Endothelial cell of umbilical vein (primary cell): ENCODE data around the gene CACNA1C. TPM values are rescaled to one million over a fixed set of nuclear protein-coding genes. Genes with fewer than 3 reads are reported as not detected.
A peak's percentile ranks its signal among the peaks of the same experiment; 100 is the strongest.

Source experiments
- BruUV-seq: library from RNA; stranded (reverse); fragments of 400-500 nt; replicated peaks from 2 replicates; lab custom pipeline; 2021; lab: Mats Ljungman, UMichigan
- CTCF ChIA-PET: fragments of 300-600, 350-600 bp; sonication (Branson Sonifier 250); formaldehyde crosslinking; loops from one replicate; lab custom pipeline; 2021; ENCODE audit warnings: antibody characterized with exemption, inconsistent platforms; lab: Charles Lee
- POLR2A ChIA-PET: fragments of 300-600, 350-600 bp; sonication (Branson Sonifier 250); formaldehyde crosslinking; loops from one replicate; lab custom pipeline; 2021; ENCODE audit warnings: antibody characterized with exemption, inconsistent platforms; lab: Charles Lee
- DNase-seq: peaks from one replicate; pipeline ENCODE4 v3.0.0-alpha.2; 2011; ENCODE audit warnings: low read depth, low spot score
- FAIRE-seq: peaks from 2 replicates; lab custom pipeline; 2011; peaks lifted over from hg19 to GRCh38; lab: Jason Lieb, UNC
- H2AFZ ChIP-seq: 2 replicates; pipeline ENCODE4 v1.6.0; 2012; ENCODE audit warnings: low read depth, low read length, control low read depth, inconsistent platforms
- H3K27ac ChIP-seq: 2 replicates; pipeline ENCODE4 v1.5.1; 2011; ENCODE audit warnings: low read depth, mild to moderate bottlenecking, control low read depth, low read length, moderate library complexity; ENCODE audit not compliant: insufficient read depth
- H3K27me3 ChIP-seq, 2 experiments: 2 replicates each; pipeline versions ENCODE4 v1.6.0 to v1.6.1; 2011; ENCODE audit warnings: low read length in 2 of 2, mixed read lengths in 1 of 2; ENCODE audit not compliant: control insufficient read depth in 2 of 2, insufficient read depth in 2 of 2
- H3K36me3 ChIP-seq, 2 experiments: 2 replicates in 1 of 2; 3 replicates in 1 of 2; pipeline ENCODE4 v1.5.1; 2011; ENCODE audit warnings: low read length in 2 of 2, mild to moderate bottlenecking in 1 of 2, moderate library complexity in 1 of 2; ENCODE audit not compliant: control insufficient read depth in 2 of 2, insufficient read depth in 2 of 2; ENCODE audit errors: extremely low read depth in 1 of 2
- H3K4me1 ChIP-seq: 3 replicates; pipeline ENCODE4 v1.5.1; 2011; ENCODE audit warnings: mild to moderate bottlenecking, low read length; ENCODE audit not compliant: control insufficient read depth, insufficient read depth; ENCODE audit errors: extremely low read depth
- H3K4me2 ChIP-seq: 2 replicates; pipeline ENCODE4 v1.6.1; 2011; ENCODE audit warnings: low read length, control low read depth, mixed read lengths; ENCODE audit not compliant: insufficient read depth
- H3K4me3 ChIP-seq, 3 experiments: fragments of 200-600 bp in 1 of 3; sonication (generic), shearing (Covaris generic) in 1 of 3; replicated peaks in 1 of 3; 2 replicates each; pipeline ENCODE4 v1.5.1; 2011 to 2016; ENCODE audit warnings: control low read depth in 3 of 3, low read length in 3 of 3, mild to moderate bottlenecking in 2 of 3, inconsistent platforms in 1 of 3, low read depth in 1 of 3, moderate library complexity in 1 of 3; ENCODE audit not compliant: insufficient read depth in 1 of 3
- H3K79me2 ChIP-seq: 2 replicates; pipeline ENCODE4 v1.6.0; 2012; ENCODE audit warnings: low read length, inconsistent platforms; ENCODE audit not compliant: control insufficient read depth, insufficient read depth
- H3K9ac ChIP-seq: replicated peaks from 2 replicates; pipeline ENCODE3; 2011; ENCODE audit warnings: low read length, control low read depth; ENCODE audit not compliant: insufficient read depth; ENCODE audit errors: extremely low read depth
- H3K9me1 ChIP-seq: replicated peaks from 3 replicates; pipeline ENCODE4 v1.6.0; 2011; ENCODE audit warnings: mild to moderate bottlenecking, low read length; ENCODE audit not compliant: control insufficient read depth, insufficient read depth; ENCODE audit errors: extremely low read depth
- H3K9me3 ChIP-seq: replicated peaks from 2 replicates; pipeline ENCODE4 v1.5.1; 2012; ENCODE audit warnings: low read length, inconsistent platforms; ENCODE audit not compliant: control insufficient read depth, insufficient read depth
- H4K20me1 ChIP-seq: replicated peaks from 2 replicates; pipeline ENCODE3; 2011; ENCODE audit warnings: mild to moderate bottlenecking, low read length; ENCODE audit not compliant: control insufficient read depth, insufficient read depth; ENCODE audit errors: extremely low read depth
- EZH2 ChIP-seq: IDR thresholded peaks from 2 replicates; pipeline ENCODE4 v1.6.1; 2012; ENCODE audit warnings: borderline replicate concordance, low read depth, mild to moderate bottlenecking, moderate library complexity, low read length, inconsistent platforms; ENCODE audit not compliant: severe bottlenecking
- FOS ChIP-seq: IDR thresholded peaks from 2 replicates; pipeline ENCODE4 v1.6.1; 2011; ENCODE audit warnings: mild to moderate bottlenecking, low read length, moderate library complexity, borderline replicate concordance; ENCODE audit not compliant: insufficient read depth
- GATA2 ChIP-seq: IDR thresholded peaks from 2 replicates; pipeline ENCODE4 v1.7.0; 2011; ENCODE audit warnings: low read depth, mild to moderate bottlenecking, moderate library complexity, mixed read lengths, low read length; ENCODE audit not compliant: insufficient read length, insufficient read depth
- JUN ChIP-seq: IDR thresholded peaks from 2 replicates; pipeline ENCODE4 v1.6.1; 2011; ENCODE audit warnings: borderline replicate concordance, low read depth; ENCODE audit not compliant: insufficient read length, insufficient read depth
- MYC ChIP-seq: IDR thresholded peaks from one replicate; pipeline ENCODE4 v1.6.1; 2011; ENCODE audit warnings: mild to moderate bottlenecking, low read depth, low read length
- POLR2A ChIP-seq: IDR thresholded peaks from 2 replicates; pipeline ENCODE4 v1.6.1; 2012; ENCODE audit warnings: low read depth, mild to moderate bottlenecking, control low read depth, low read length
- POLR2AphosphoS5 ChIP-seq: IDR thresholded peaks from 2 replicates; pipeline ENCODE4 v1.6.1; 2012; ENCODE audit warnings: low read depth, mild to moderate bottlenecking, control low read depth, low read length, moderate library complexity; ENCODE audit not compliant: insufficient read depth
- dilution Hi-C: fragments of 300-500 bp; cut with MboI; formaldehyde crosslinking; loops from one replicate; pipeline ENCODE4 v1.15.0; 2019; ENCODE audit warnings: low sequenced_read_pairs; ENCODE audit not compliant: extremely low pct_ligation_motif_present
- intact Hi-C: fragments of 100-400 bp; cut with micrococcal nuclease; formaldehyde crosslinking; loops from one replicate; pipeline ENCODE4 v1.10.0; 2022
- polyA plus RNA-seq, 4 experiments: library from polyadenylated mRNA; depleted of rRNA in 3 of 4; stranded (reverse) in 3 of 4; unstranded in 1 of 4; fragments of >200 nt; gene quantifications; 2 replicates each; pipeline versions ENCODE4 v1.2.1 to v1.2.3, GENCODE V29; 2011 to 2012; ENCODE audit warnings: missing spikeins in 1 of 4
- total RNA-seq: library from RNA; stranded (reverse); gene quantifications from 2 replicates; pipeline ENCODE4 v1.2.3, GENCODE V29; 2021
- TF ChIP-seq, protein P1 (sequence below): IDR thresholded peaks from 2 replicates; pipeline ENCODE4 v1.6.1; 2011; ENCODE audit not compliant: insufficient read depth, insufficient read length
- TF ChIP-seq, protein P2 (sequence below), 2 donors: IDR thresholded peaks; 1 replicate in 1 of 2; 2 replicates in 1 of 2; pipeline ENCODE4 v1.5.1; 2011; ENCODE audit warnings: low read length in 2 of 2, mild to moderate bottlenecking in 2 of 2, moderate library complexity in 2 of 2, control low read depth in 1 of 2, inconsistent platforms in 1 of 2, low read depth in 1 of 2; ENCODE audit not compliant: insufficient read depth in 1 of 2; ENCODE audit errors: extremely low read depth in 1 of 2

The CACNA1C gene
- total and polyA plus RNA-seq, 2 donors (not counting 3 experiments of a cell fraction or from before 2014, with no cell fraction given): not detected

DNA sequence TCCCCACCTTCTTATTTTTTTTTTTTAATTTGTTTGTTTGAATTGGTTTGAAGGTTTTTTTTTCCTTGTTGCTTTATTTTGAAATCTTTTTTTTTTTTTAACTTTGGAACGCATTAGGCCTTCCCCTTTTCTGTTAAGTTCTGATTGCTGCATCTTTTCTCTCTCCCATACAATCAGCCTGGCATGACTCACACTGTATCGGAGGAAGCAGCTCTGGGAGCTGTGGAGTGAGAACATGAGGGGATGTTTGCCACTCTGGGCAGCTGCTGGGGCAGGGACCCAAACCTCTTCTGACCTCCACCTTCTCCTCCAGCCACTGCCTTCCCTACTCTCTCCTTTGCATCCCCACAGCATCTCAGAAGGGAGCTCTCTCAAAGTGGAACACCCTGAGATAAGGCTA is 581.7 kb downstream of the CACNA1C start:
- intact Hi-C loops: no loop called here
- POLR2A ChIA-PET: no interaction called here
- no peak for FAIRE-seq

DNA sequence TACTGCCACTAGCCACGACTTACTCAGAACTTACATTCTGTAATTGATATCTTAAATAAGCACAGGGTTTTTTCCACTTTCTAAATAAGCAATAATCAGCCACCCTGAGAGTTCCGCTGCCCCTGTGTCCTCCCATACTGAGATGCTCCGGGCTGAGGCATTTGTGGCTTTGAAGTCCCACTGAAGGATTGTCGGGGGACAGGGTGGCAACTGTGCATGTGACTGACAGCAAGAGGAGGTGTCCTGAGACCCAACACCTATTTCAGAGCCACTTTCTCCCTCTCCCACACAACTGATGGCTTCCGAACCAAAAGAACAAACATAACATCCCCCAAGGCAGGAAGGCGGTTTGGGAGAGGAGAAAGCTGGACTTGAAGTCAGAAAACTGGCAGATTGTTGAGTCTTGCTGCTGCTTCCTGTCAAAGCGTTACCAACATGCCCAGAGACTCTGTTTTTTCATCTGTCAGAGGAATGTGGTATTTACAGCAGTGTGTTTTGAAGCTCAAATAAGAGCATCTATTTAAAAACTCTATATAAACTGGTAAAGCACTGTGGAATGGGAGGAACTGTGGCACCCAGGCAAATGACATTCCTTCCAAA is 584.1 kb downstream of the CACNA1C start:
- no peak overlapping the region for H2AFZ ChIP-seq
- no peaks in the 10 kb centered on the region for H3K9me3 ChIP-seq
- no peaks in the 10 kb centered on the region for H3K9me1 ChIP-seq
- BruUV-seq: no TSS peak
- no peaks in the 10 kb centered on the region for H3K27me3 ChIP-seq
- POLR2A ChIA-PET: no interaction called here
- no peak for FAIRE-seq
- no peak overlapping the region for H3K27ac ChIP-seq
- H4K20me1 ChIP-seq: no peaks in the 10 kb centered on the region
- no peak overlapping the region for H3K9ac ChIP-seq
- no peak for DNase-seq
- H3K4me2 ChIP-seq: no peak overlapping the region
- intact Hi-C loops: no loop called here
- CTCF ChIA-PET: interaction anchor here (1.6 kb wide), 1 partner anchor 54 kb away, joined by 5 read pairs; no protein-coding TSS in a partner anchor
- TF ChIP-seq MYC (no peak), JUN (no peak), FOS (no peak), POLR2A (no peak), EZH2 (no peak), POLR2AphosphoS5 (no peak), GATA2 (no peak)
- TF ChIP-seq, protein P1, sequence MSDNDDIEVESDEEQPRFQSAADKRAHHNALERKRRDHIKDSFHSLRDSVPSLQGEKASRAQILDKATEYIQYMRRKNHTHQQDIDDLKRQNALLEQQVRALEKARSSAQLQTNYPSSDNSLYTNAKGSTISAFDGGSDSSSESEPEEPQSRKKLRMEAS: no peak
- TF ChIP-seq, protein P2, sequence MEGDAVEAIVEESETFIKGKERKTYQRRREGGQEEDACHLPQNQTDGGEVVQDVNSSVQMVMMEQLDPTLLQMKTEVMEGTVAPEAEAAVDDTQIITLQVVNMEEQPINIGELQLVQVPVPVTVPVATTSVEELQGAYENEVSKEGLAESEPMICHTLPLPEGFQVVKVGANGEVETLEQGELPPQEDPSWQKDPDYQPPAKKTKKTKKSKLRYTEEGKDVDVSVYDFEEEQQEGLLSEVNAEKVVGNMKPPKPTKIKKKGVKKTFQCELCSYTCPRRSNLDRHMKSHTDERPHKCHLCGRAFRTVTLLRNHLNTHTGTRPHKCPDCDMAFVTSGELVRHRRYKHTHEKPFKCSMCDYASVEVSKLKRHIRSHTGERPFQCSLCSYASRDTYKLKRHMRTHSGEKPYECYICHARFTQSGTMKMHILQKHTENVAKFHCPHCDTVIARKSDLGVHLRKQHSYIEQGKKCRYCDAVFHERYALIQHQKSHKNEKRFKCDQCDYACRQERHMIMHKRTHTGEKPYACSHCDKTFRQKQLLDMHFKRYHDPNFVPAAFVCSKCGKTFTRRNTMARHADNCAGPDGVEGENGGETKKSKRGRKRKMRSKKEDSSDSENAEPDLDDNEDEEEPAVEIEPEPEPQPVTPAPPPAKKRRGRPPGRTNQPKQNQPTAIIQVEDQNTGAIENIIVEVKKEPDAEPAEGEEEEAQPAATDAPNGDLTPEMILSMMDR (IDR thresholded peaks at IDR 0.05; ENCODE audit: extremely low read depth in 1 of 2, insufficient read depth in 1 of 2, low read depth in 1 of 2, low read length in 2 of 2): no peak
- H3K36me3 ChIP-seq: no peaks in the 10 kb centered on the region
- no peaks in the 10 kb centered on the region for H3K79me2 ChIP-seq
- no peak overlapping the region for H3K4me3 ChIP-seq
- H3K4me1 ChIP-seq: peaks cover 17% of the 10 kb centered on the region
- dilution Hi-C loops: no loop called here

More for the DNA sequence above, 581.7 kb downstream of the CACNA1C start:
- H3K4me2 ChIP-seq: no peak overlapping the region
- no peaks in the 10 kb centered on the region for H3K4me1 ChIP-seq
- no peak overlapping the region for H3K27ac ChIP-seq
- H2AFZ ChIP-seq: no peak overlapping the region
- no peaks in the 10 kb centered on the region for H3K9me1 ChIP-seq
- H3K4me3 ChIP-seq: no peak overlapping the region
- peak; percentile 20 for TF ChIP-seq FOS
- no peak for TF ChIP-seq MYC
- no peak for TF ChIP-seq POLR2AphosphoS5
- CTCF ChIA-PET: interaction anchor here (0.7 to 1.0 kb wide), 2 partner anchors 11 to 712 kb away, joined by 3 read pairs; no protein-coding TSS in a partner anchor
- no peak for DNase-seq
- H3K27me3 ChIP-seq: no peaks in the 10 kb centered on the region
- no TSS peak for BruUV-seq
- no peaks in the 10 kb centered on the region for H4K20me1 ChIP-seq
- H3K9me3 ChIP-seq: no peaks in the 10 kb centered on the region
- no peaks in the 10 kb centered on the region for H3K36me3 ChIP-seq
- dilution Hi-C loops: no loop called here
- H3K9ac ChIP-seq: no peak overlapping the region
- H3K79me2 ChIP-seq: no peaks in the 10 kb centered on the region
